Measurements from ENCODE around the gene GLI3. TPM values are rescaled to one million over a fixed set of nuclear protein-coding genes. Genes with fewer than 3 reads are reported as not detected.

GLI3 gene
- polyA plus RNA-seq, 1 donor: 10.8 TPM

GRCh38 chr7:41972776-41973175, 264.2 kb downstream of the GLI3 start:
- no peak for DNase-seq (ENCODE audit: low read depth)

DNA sequence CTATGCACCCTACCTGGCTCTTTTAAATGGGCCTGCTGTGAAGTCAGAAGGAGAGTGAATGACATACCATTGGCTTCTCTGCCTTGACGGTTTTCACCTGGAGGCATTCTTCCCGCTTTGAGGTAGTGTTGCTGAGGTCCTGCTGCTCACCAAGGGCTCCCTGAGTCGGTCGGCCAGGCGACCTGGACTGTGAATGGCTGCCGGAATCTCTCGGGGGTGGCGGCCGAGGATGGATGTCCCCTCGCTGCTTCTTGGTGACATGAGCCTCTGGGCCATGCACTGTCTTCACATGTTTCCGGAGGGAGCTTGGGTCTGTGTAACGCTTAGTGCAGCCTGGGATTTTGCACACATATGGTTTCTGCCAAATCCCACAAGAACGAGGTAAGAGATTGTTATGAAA, 264.7 kb downstream of the GLI3 start:
- DNase-seq (ENCODE audit: low read depth): no peak

DNA sequence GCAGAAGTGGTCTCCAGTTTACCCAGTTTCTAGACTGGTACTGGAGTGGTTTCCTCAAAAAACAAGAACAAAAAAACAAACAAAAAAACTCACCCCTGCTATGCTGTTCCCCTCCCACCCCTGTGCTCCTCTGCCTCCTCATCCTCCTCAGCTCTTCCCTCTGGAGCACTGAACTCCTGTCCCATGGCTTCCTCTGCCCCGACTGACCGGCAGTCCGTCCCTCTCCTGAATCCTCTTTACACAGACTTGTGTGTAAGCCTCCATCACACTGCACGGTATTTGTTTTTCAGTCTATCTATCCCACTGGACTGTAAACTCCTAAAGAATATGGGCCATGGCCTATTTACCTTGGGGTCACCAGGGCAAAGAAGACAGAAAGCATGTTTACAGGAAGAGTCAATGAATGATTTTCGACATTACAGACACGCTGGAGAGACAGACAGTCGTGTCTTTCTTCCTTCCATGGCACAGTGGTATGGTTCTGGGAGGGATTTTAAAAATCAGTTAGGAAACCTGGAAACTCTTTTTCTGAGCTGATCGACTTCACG, 265.3 kb downstream of the GLI3 start:
- no peak for DNase-seq (ENCODE audit: low read depth)

- DNase-seq (ENCODE audit: low read depth): no peak
Measured at GRCh38 chr7:41970941-41971340, 266.1 kb downstream of the GLI3 start.

DNA sequence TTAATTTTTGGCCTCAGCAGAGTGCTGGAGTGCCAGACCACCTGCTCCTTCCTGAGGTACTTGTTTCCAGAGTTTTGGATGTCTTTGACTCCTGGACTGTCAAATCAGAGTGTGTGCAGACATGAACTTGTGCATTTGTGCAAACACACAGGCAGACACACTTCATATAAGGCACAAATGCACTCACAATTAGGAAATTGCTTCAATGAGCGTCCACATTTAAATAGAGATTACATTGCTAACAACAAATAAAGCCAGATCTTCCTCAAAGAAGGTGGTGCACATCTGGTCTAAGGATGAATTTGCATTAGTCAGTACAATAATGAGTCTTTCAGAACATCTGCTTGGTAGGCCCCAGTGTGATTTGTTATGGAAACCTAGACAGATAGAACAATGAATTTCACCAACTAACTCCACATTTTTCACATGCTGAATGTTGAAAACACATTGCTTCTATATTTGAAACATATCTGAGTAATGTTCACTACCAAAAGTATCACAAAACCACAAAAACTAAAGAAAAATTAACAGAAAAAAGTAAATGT, 267.4 kb downstream of the GLI3 start:
- DNase-seq (ENCODE audit: low read depth): no peak

- no peak for DNase-seq (ENCODE audit: low read depth)
Measured at GRCh38 chr7:41967156-41967555, 269.9 kb downstream of the GLI3 start.

DNA sequence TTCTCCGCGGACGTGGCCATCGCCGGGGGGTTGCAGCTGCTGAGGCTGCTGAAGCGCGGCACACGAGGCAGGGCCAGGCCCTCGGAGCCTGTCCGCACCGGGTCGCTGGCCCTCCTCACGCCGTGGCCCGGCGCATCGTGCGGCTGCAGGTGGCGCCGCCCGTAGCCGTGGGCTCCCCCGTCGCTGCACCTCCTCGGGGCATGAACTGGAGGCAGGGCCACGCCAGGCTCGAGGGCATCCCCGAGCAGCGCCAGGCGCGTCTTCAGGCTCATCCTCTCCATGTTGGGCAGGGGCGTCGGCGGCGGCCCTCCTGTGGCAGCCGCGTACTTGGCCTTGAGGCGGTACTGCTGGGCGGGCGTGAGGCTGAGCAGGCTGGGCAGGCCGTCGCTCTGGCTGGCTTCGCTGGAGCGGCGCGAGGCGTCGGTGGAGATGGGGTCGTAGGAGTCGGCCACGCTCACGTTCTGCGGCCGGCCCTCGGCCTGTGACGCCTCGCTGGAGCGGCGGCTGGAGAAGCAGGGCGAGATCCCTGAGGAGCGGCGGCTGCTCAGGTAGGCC, 271.0 kb downstream of the GLI3 start:
- DNase-seq (ENCODE audit: low read depth): no peak

- no peak for DNase-seq (ENCODE audit: low read depth)
Measured at GRCh38 chr7:41964849-41965745, 271.9 kb downstream of the GLI3 start.

GRCh38 chr7:41964183-41964753, 272.7 kb downstream of the GLI3 start:
- DNase-seq (ENCODE audit: low read depth): no peak

GRCh38 chr7:41956705-41957104, 280.3 kb downstream of the GLI3 start:
- DNase-seq (ENCODE audit: low read depth): no peak

DNA sequence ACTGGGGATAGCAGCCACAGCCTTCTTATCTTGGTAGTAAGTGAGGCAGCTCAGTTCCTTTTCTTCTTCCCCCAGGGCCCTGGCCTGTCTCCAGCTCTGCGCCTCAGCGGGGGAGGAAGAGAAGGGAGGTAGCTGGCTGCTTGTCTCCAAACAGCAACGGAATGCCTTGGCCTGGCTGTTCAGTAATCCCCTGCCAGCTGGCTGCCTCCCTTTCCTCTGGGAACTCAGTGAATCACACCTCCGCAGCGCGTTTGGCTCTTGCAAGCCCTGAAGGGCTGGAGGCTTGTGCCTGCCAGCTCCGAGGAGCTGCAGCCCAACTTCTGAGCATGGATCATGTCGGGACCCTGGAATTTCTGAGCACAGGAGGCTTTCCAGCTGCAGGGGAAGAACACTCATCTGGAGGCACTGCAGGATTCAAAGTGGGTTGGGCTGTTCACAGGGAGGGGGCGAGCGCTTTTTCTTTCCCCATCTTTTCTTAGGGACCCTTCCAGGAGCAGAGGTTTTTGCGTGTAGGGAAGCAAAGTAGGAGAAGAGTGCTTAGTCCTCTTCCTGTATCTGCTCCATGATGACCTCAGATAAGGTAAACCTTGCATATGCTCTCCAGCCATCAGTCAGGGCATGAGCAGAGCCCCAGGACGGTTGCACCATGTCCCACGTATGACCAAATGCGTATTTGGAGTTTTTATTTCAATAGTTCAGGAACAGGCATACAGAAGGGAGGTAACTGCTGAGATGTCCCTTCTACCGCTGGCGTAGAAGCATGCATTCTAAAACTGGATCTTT, 280.9 kb downstream of the GLI3 start:
- peak; percentile 76 for DNase-seq (ENCODE audit: low read depth)

GRCh38 chr7:41955451-41955850, 281.6 kb downstream of the GLI3 start:
- DNase-seq (ENCODE audit: low read depth): no peak

GRCh38 chr7:41954976-41955375, 282.0 kb downstream of the GLI3 start:
- DNase-seq (ENCODE audit: low read depth): no peak

DNA sequence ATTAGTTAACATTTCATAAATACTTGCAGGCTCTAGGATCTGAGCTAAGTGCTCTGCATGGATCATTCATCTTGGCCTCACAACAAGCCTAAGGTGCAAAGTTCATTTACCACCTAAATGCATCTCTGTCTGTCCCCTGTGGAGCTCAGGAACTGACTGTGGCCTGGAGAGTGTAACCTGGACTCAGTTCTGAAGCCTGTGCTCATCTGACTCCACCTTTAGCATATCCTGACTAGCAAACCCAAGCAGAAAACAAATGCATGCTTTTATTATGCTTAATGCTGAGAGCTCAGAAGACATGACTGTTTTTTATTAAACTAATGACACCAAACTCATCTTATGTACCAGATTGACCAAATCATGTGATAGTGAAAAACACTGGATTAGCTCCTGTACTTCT, 288.5 kb downstream of the GLI3 start:
- DNase-seq (ENCODE audit: low read depth): no peak

GRCh38 chr7:41943094-41943577, 293.9 kb downstream of the GLI3 start:
- DNase-seq (ENCODE audit: low read depth): no peak

DNA sequence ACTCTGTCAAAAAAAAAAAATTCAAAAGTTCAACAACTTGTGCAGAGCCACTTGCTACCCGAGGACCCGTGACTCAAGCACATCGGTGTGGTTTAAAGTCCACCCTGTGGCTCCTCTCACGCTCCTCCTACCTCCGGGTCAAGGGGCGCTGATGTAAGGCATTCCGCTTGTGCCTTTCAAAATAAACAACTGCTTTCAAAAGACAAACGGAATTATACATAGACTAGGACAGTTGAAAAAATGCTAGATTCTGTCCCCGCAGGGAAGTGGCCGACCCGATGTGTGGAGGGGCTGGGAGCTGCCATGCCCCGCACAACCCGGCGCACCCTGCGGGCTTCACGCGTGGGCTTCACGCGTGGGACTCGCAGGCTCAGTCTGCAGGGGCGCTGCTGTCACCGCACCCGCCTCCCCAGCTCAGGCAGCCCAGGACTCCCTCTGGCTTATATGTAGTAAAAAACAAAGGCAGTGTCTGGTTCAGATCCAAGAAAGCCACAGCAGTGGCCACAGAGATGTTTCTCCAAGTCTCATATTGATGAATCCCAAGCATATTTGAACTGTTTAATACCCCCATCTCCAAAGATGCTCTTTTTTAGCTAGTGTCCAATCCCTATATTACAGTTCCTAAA, 294.4 kb downstream of the GLI3 start:
- no peak for DNase-seq (ENCODE audit: low read depth)

DNA sequence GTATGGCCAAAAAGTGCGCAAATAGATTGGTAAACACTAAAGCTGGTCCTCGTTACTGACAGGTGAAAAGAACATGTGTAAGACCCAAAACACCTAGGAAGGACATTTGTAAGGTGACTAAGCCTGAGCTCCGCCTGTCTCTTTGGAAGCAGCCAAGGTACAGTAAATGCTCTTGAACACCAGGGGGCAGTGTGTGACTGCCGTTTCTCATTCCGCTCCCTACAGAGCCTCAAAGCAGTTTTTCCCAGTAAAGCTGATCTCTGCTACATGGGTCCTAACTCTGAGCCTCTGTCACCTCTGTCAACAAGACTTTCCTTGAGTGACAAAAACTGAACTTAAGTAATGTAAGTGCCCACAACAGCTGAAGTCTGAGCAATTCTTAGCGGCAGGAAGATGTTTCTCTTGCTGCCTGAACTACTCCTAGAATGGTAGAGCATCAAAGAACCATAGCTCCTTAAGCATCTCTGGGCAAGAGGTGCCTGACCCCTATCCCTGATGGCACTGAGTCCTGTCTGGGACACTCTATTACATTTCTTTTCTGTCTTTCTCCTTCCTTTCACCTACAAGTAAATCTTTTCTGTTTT, 296.2 kb downstream of the GLI3 start:
- no peak for DNase-seq (ENCODE audit: low read depth)

DNA sequence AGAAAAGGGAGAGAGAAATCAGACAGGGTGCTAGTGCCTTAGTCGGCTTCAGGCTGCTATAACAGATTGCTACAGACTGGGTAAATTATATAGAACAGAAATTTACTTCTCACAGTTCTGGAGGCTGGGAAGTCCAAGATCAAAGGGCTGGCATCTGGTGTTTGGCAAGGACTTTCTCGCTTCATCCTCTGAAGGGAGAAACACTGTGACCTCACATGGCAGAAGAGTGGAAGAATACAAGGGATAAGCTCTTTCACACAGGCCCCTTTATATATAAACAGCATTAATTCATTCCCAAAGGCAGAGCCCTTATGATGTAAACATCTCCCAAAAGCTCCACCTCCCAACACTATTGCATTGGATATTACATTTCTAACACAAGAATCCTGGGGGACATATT, 298.6 kb downstream of the GLI3 start:
- DNase-seq (ENCODE audit: low read depth): no peak

- no peak for DNase-seq (ENCODE audit: low read depth)
Measured at GRCh38 chr7:41933427-41933826, 303.6 kb downstream of the GLI3 start.

- DNase-seq (ENCODE audit: low read depth): no peak
Measured at GRCh38 chr7:41931263-41931646, 305.8 kb downstream of the GLI3 start.

All from forelimb muscle (tissue), 1 donor.